ENCODE results near the gene ATP13A3. TPM values are rescaled to one million over a fixed set of nuclear protein-coding genes. Genes with fewer than 3 reads are reported as not detected.

ATP13A3 gene
- total RNA-seq, 1 donor from 2014 or later: 79.2 TPM

DNA sequence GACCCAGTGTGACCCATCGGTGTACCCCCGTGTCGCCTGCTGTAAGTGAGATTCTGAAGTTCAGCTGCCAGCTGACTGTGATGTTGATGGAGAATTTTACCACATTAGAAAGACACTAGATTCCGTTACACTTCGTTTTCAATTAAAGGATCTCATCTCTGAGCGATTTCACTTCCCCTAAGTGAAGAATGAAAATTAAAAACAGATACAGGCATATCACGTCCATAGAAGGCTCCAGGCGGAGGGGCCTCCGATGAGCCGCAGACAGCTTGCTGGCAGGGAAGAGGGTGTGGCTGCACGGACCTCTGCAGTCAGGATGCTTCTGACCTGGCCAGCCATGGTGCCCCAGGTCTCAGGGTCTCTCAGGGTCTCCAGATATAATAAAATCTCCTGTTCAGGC, 129.1 kb downstream of the ATP13A3 start:
- Histone ChIP-seq H3K4me1 (ENCODE audit: insufficient read depth, low read length) (no peaks in the 10 kb centered on the region), H2AFZ (ENCODE audit: low read depth, low read length) (no peak overlapping the region), H3K27ac (ENCODE audit: low read depth, low read length) (no peak overlapping the region), H3K4me2 (ENCODE audit: low read length) (no peak overlapping the region), H3K9me3 (ENCODE audit: insufficient read depth, low read depth, low read length) (no peaks in the 10 kb centered on the region), H3K36me3 (ENCODE audit: insufficient read depth, low read length) (no peaks in the 10 kb centered on the region), H3K9ac (ENCODE audit: low read length) (no peak overlapping the region), H3K79me2 (ENCODE audit: insufficient read depth, low read length) (no peaks in the 10 kb centered on the region), H3K4me3 (ENCODE audit: insufficient read depth, low read depth, low read length) (no peak overlapping the region), H4K20me1 (ENCODE audit: insufficient read depth, low read length) (no peaks in the 10 kb centered on the region), H3K27me3 (ENCODE audit: insufficient read depth, low read length) (peaks cover 25% of the 10 kb centered on the region)
- no peak for DNase-seq (ENCODE audit: low read depth)
- Mint-ChIP-seq H3K27ac (ENCODE audit: unreplicated experiment) (no peak overlapping the region), H3K9me3 (ENCODE audit: unreplicated experiment) (peaks cover 8% of the 10 kb centered on the region), H3K4me1 (ENCODE audit: low read depth, unreplicated experiment) (no peaks in the 10 kb centered on the region), H3K36me3 (ENCODE audit: low read depth, unreplicated experiment) (no peaks in the 10 kb centered on the region), H3K4me3 (ENCODE audit: unreplicated experiment) (no peak overlapping the region), H3K27me3 (ENCODE audit: low read depth, unreplicated experiment) (peaks cover 62% of the 10 kb centered on the region)
- TF ChIP-seq EZH2 (IDR thresholded peaks at IDR 0.05; ENCODE audit: insufficient read depth, low read length): no peak
- TF ChIP-seq, protein P1, sequence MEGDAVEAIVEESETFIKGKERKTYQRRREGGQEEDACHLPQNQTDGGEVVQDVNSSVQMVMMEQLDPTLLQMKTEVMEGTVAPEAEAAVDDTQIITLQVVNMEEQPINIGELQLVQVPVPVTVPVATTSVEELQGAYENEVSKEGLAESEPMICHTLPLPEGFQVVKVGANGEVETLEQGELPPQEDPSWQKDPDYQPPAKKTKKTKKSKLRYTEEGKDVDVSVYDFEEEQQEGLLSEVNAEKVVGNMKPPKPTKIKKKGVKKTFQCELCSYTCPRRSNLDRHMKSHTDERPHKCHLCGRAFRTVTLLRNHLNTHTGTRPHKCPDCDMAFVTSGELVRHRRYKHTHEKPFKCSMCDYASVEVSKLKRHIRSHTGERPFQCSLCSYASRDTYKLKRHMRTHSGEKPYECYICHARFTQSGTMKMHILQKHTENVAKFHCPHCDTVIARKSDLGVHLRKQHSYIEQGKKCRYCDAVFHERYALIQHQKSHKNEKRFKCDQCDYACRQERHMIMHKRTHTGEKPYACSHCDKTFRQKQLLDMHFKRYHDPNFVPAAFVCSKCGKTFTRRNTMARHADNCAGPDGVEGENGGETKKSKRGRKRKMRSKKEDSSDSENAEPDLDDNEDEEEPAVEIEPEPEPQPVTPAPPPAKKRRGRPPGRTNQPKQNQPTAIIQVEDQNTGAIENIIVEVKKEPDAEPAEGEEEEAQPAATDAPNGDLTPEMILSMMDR (IDR thresholded peaks at IDR 0.05; ENCODE audit: insufficient read depth, low read depth, low read length): no peak
- no peak for FAIRE-seq

- Histone ChIP-seq H3K9me3 (ENCODE audit: insufficient read depth, low read depth, low read length) (no peaks in the 10 kb centered on the region), H3K79me2 (ENCODE audit: insufficient read depth, low read length) (no peaks in the 10 kb centered on the region), H3K27me3 (ENCODE audit: insufficient read depth, low read length) (peaks cover 25% of the 10 kb centered on the region), H3K9ac (ENCODE audit: low read length) (no peak overlapping the region), H3K4me2 (ENCODE audit: low read length) (no peak overlapping the region), H3K36me3 (ENCODE audit: insufficient read depth, low read length) (no peaks in the 10 kb centered on the region), H2AFZ (ENCODE audit: low read depth, low read length) (no peak overlapping the region), H3K4me3 (ENCODE audit: insufficient read depth, low read depth, low read length) (no peak overlapping the region), H3K27ac (ENCODE audit: low read depth, low read length) (no peak overlapping the region), H4K20me1 (ENCODE audit: insufficient read depth, low read length) (no peaks in the 10 kb centered on the region), H3K4me1 (ENCODE audit: insufficient read depth, low read length) (peaks cover 4% of the 10 kb centered on the region)
- peaks cover 51% of the 10 kb centered on the region for H3K27me3 Mint-ChIP-seq (ENCODE audit: low read depth, unreplicated experiment)
- no peak for TF ChIP-seq EZH2 (IDR thresholded peaks at IDR 0.05; ENCODE audit: insufficient read depth, low read length)
- TF ChIP-seq, protein P1 (IDR thresholded peaks at IDR 0.05; ENCODE audit: insufficient read depth, low read depth, low read length): no peak
- H3K27ac Mint-ChIP-seq (ENCODE audit: unreplicated experiment): no peak overlapping the region
- H3K9me3 Mint-ChIP-seq (ENCODE audit: unreplicated experiment): peaks cover 5% of the 10 kb centered on the region
- FAIRE-seq: no peak
- peaks cover under 1% of the 10 kb centered on the region for H3K4me1 Mint-ChIP-seq (ENCODE audit: low read depth, unreplicated experiment)
- DNase-seq (ENCODE audit: low read depth): no peak
- no peaks in the 10 kb centered on the region for H3K36me3 Mint-ChIP-seq (ENCODE audit: low read depth, unreplicated experiment)
- no peak overlapping the region for H3K4me3 Mint-ChIP-seq (ENCODE audit: unreplicated experiment)
Observed at GRCh38 chr3:194355379-194355778, 131.4 kb downstream of the ATP13A3 start.

DNA sequence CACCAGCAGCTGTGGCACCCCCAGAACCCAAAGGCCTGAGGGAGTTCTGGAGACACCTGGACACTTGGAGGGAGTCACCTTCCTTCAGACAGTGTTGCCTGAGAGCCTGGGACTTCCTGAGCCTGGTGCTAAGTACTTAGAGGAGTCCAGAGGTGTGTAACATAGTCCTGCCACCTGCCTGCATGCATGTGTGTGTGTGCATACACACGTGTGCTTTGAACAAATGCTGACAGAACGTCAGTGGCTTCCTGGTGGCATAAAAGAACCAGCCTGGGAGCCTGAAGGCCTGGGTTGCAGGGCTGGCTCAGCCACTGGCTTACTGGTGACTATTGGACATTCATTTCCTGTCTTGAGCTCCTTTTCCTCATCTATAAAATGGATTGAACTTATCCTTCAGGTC, 132.5 kb downstream of the ATP13A3 start:
- H3K9me3 Mint-ChIP-seq (ENCODE audit: unreplicated experiment): peaks cover 5% of the 10 kb centered on the region
- Histone ChIP-seq H3K4me3 (ENCODE audit: insufficient read depth, low read depth, low read length) (no peak overlapping the region), H3K9ac (ENCODE audit: low read length) (no peak overlapping the region), H3K27me3 (ENCODE audit: insufficient read depth, low read length) (peaks cover 19% of the 10 kb centered on the region), H3K36me3 (ENCODE audit: insufficient read depth, low read length) (no peaks in the 10 kb centered on the region), H3K27ac (ENCODE audit: low read depth, low read length) (no peak overlapping the region), H3K9me3 (ENCODE audit: insufficient read depth, low read depth, low read length) (no peaks in the 10 kb centered on the region), H2AFZ (ENCODE audit: low read depth, low read length) (no peak overlapping the region), H3K79me2 (ENCODE audit: insufficient read depth, low read length) (no peaks in the 10 kb centered on the region), H3K4me1 (ENCODE audit: insufficient read depth, low read length) (peaks cover 4% of the 10 kb centered on the region), H4K20me1 (ENCODE audit: insufficient read depth, low read length) (no peaks in the 10 kb centered on the region), H3K4me2 (ENCODE audit: low read length) (no peak overlapping the region)
- no peak for TF ChIP-seq EZH2 (IDR thresholded peaks at IDR 0.05; ENCODE audit: insufficient read depth, low read length)
- DNase-seq (ENCODE audit: low read depth): no peak
- no peak for FAIRE-seq
- H3K27ac Mint-ChIP-seq (ENCODE audit: unreplicated experiment): no peak overlapping the region
- H3K4me1 Mint-ChIP-seq (ENCODE audit: low read depth, unreplicated experiment): peaks cover 4% of the 10 kb centered on the region
- peaks cover 44% of the 10 kb centered on the region for H3K27me3 Mint-ChIP-seq (ENCODE audit: low read depth, unreplicated experiment)
- H3K36me3 Mint-ChIP-seq (ENCODE audit: low read depth, unreplicated experiment): no peaks in the 10 kb centered on the region
- H3K4me3 Mint-ChIP-seq (ENCODE audit: unreplicated experiment): no peak overlapping the region

Other genes starting within 250 kb of the ATP13A3 start
- gene CPN2, start 135.7 kb downstream of the ATP13A3 start, total RNA-seq: not detected in 2 replicates
- 1.3 and 1.4 TPM in 2 replicates for gene LRRC15, start 117.3 kb downstream of the ATP13A3 start, total RNA-seq
- gene GP5, start 87.7 kb downstream of the ATP13A3 start, total RNA-seq: 0.10 TPM in 1 of 2 replicates, not detected in the other
- gene TMEM44, start 146.4 kb upstream of the ATP13A3 start, total RNA-seq: 9.8 and 10.5 TPM in 2 replicates
- gene LSG1, start 185.2 kb upstream of the ATP13A3 start, total RNA-seq: 32.3 and 38.4 TPM in 2 replicates
- gene FAM43A, start 198.9 kb upstream of the ATP13A3 start, total RNA-seq: 6.0 and 7.6 TPM in 2 replicates